Stimulated activated naive CD4-positive, alpha-beta T cell treated with Interleukin-2 at 50 U/mL for 16 hours (primary cell): ENCODE measurements around the gene ARFGEF2.
"Not testable (repeated sequence)": the region's sequence is repeated elsewhere in the genome, so short reads cannot be mapped to it uniquely, and the experiment has no call there.

Experiments used
- DNase-seq: peaks from one replicate; lab custom pipeline; 2025; lab: John Stamatoyannopoulos, UW

Gene ARFGEF2

GRCh38 chr20:48928832-48929725, 7.6 kb downstream of the ARFGEF2 start:
- no peak for DNase-seq

- DNase-seq: no peak
Measured at GRCh38 chr20:48930035-48930434, 8.5 kb downstream of the ARFGEF2 start.

GRCh38 chr20:48930878-48931277, 9.4 kb downstream of the ARFGEF2 start:
- no peak for DNase-seq

- DNase-seq: no peak
Measured at GRCh38 chr20:48931527-48932374, 10.2 kb downstream of the ARFGEF2 start.

GRCh38 chr20:48932375-48932941, 10.9 kb downstream of the ARFGEF2 start:
- DNase-seq: no peak

- no peak for DNase-seq
Measured at GRCh38 chr20:48933017-48933766, 11.7 kb downstream of the ARFGEF2 start.

- not testable (repeated sequence) for DNase-seq
Measured at GRCh38 chr20:48934273-48934877, 12.9 kb downstream of the ARFGEF2 start.

- not testable (repeated sequence) for DNase-seq
Measured at GRCh38 chr20:48934966-48935365, 13.5 kb downstream of the ARFGEF2 start.

GRCh38 chr20:48936178-48936577, 14.7 kb downstream of the ARFGEF2 start:
- DNase-seq: not testable (repeated sequence)

GRCh38 chr20:48937674-48938073, 16.2 kb downstream of the ARFGEF2 start:
- no peak for DNase-seq

GRCh38 chr20:48938670-48939069, 17.2 kb downstream of the ARFGEF2 start:
- DNase-seq: no peak

GRCh38 chr20:48940170-48940569, 18.7 kb downstream of the ARFGEF2 start:
- DNase-seq: no peak

- DNase-seq: no peak
Measured at GRCh38 chr20:48941467-48941866, 20.0 kb downstream of the ARFGEF2 start.

- DNase-seq: no peak
Measured at GRCh38 chr20:48942730-48943129, 21.2 kb downstream of the ARFGEF2 start.

GRCh38 chr20:48944663-48945297, 23.3 kb downstream of the ARFGEF2 start:
- no peak for DNase-seq

GRCh38 chr20:48945840-48946514, 24.5 kb downstream of the ARFGEF2 start:
- DNase-seq: no peak

- DNase-seq: no peak
Measured at GRCh38 chr20:48948612-48949011, 27.1 kb downstream of the ARFGEF2 start.

- no peak for DNase-seq
Measured at GRCh38 chr20:48949304-48950170, 28.0 kb downstream of the ARFGEF2 start.

GRCh38 chr20:48951041-48951440, 29.5 kb downstream of the ARFGEF2 start:
- no peak for DNase-seq
